Ishikawa (cell line): ENCODE data around the gene GARNL3.

Experiments used
- CEBPB ChIP-seq: IDR thresholded peaks from 2 replicates; pipeline ENCODE4 v1.6.1; 2012
- CREB1 ChIP-seq: IDR thresholded peaks from 2 replicates; pipeline ENCODE4 v1.6.1; 2012; ENCODE audit warnings: low read depth
- EGR1 ChIP-seq: IDR thresholded peaks from 2 replicates; pipeline ENCODE4 v1.6.1; 2012
- EP300 ChIP-seq: IDR thresholded peaks from 2 replicates; pipeline ENCODE4 v1.6.1; 2012; ENCODE audit warnings: borderline replicate concordance
- FOXM1 ChIP-seq: IDR thresholded peaks from 2 replicates; pipeline ENCODE4 v1.6.1; 2012; ENCODE audit warnings: low read depth, borderline replicate concordance
- MAX ChIP-seq: IDR thresholded peaks from 2 replicates; pipeline ENCODE4 v1.6.1; 2012
- NFIC ChIP-seq: IDR thresholded peaks from 2 replicates; pipeline ENCODE4 v1.6.1; 2012
- RAD21 ChIP-seq: IDR thresholded peaks from 2 replicates; pipeline ENCODE4 v1.6.1; 2012; ENCODE audit warnings: low read depth
- TAF1 ChIP-seq: IDR thresholded peaks from 2 replicates; pipeline ENCODE4 v1.6.1; 2012; ENCODE audit warnings: low read depth, mild to moderate bottlenecking
- TCF12 ChIP-seq: IDR thresholded peaks from 2 replicates; pipeline ENCODE4 v1.6.1; 2012; ENCODE audit warnings: low read depth
- TEAD4 ChIP-seq: IDR thresholded peaks from 2 replicates; pipeline ENCODE4 v1.6.1; 2012
- USF1 ChIP-seq: IDR thresholded peaks from 2 replicates; pipeline ENCODE4 v1.6.1; 2012
- YY1 ChIP-seq: IDR thresholded peaks from 2 replicates; pipeline ENCODE4 v1.6.1; 2012; ENCODE audit warnings: low read depth
- ZBTB7A ChIP-seq: IDR thresholded peaks from 2 replicates; pipeline ENCODE4 v1.6.1; 2012; ENCODE audit warnings: low read depth
- TF ChIP-seq, protein P1 (sequence below): IDR thresholded peaks from 2 replicates; pipeline ENCODE4 v1.6.1; 2012; ENCODE audit warnings: low read depth, mild to moderate bottlenecking

The GARNL3 gene

DNA sequence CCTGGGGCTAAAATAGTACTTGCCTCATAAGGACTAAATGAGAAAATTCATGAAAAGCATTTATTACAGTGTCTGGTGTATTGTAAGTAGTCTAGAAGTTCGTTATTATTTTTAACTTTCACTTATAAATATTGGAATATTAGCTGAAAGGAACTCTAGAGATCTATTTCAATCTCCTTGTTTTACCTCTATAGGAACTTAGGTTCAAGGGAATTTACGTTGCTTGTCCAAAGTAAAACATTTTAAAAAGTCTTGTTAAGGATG is 55.5 kb downstream of the GARNL3 start:
- TF ChIP-seq TEAD4 (no peak), ZBTB7A (no peak), MAX (no peak), RAD21 (no peak), NFIC (no peak), CEBPB (no peak)
- TF ChIP-seq, protein P1, sequence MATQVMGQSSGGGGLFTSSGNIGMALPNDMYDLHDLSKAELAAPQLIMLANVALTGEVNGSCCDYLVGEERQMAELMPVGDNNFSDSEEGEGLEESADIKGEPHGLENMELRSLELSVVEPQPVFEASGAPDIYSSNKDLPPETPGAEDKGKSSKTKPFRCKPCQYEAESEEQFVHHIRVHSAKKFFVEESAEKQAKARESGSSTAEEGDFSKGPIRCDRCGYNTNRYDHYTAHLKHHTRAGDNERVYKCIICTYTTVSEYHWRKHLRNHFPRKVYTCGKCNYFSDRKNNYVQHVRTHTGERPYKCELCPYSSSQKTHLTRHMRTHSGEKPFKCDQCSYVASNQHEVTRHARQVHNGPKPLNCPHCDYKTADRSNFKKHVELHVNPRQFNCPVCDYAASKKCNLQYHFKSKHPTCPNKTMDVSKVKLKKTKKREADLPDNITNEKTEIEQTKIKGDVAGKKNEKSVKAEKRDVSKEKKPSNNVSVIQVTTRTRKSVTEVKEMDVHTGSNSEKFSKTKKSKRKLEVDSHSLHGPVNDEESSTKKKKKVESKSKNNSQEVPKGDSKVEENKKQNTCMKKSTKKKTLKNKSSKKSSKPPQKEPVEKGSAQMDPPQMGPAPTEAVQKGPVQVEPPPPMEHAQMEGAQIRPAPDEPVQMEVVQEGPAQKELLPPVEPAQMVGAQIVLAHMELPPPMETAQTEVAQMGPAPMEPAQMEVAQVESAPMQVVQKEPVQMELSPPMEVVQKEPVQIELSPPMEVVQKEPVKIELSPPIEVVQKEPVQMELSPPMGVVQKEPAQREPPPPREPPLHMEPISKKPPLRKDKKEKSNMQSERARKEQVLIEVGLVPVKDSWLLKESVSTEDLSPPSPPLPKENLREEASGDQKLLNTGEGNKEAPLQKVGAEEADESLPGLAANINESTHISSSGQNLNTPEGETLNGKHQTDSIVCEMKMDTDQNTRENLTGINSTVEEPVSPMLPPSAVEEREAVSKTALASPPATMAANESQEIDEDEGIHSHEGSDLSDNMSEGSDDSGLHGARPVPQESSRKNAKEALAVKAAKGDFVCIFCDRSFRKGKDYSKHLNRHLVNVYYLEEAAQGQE: no peak

GRCh38 chr9:127323393-127323792 is 58.8 kb downstream of the GARNL3 start:
- TF ChIP-seq ZBTB7A (no peak), RAD21 (no peak), EGR1 (no peak)
- TF ChIP-seq, protein P1: no peak

DNA sequence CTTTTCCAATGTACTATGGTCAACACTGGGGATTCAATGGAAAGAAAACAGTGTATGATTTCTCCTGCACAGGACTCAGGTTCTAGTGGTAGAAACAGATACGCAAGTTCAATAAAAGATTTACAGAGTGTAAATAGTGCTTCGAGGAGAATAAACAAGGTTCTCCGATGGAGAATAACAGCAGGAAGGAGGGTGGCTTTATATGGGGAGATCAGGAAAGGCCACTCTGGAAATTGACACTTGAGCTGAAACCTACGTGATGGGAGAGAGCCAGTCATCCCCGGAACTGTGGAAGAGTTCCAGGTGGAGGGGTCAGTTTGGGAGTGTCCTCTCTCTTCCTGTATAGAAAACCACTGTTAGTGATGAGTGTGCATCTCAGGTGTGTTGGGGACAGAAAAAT is 65.9 kb downstream of the GARNL3 start:
- TF ChIP-seq EP300: no peak
- TF ChIP-seq MAX: no peak
- TF ChIP-seq TAF1: no peak
- no peak for TF ChIP-seq TEAD4
- no peak for TF ChIP-seq RAD21
- no peak for TF ChIP-seq TCF12
- no peak for TF ChIP-seq EGR1
- TF ChIP-seq CREB1: no peak
- TF ChIP-seq USF1: no peak
- TF ChIP-seq ZBTB7A: no peak
- TF ChIP-seq YY1: no peak
- no peak for TF ChIP-seq NFIC
- no peak for TF ChIP-seq CEBPB
- TF ChIP-seq FOXM1: no peak
- TF ChIP-seq, protein P1: no peak

DNA sequence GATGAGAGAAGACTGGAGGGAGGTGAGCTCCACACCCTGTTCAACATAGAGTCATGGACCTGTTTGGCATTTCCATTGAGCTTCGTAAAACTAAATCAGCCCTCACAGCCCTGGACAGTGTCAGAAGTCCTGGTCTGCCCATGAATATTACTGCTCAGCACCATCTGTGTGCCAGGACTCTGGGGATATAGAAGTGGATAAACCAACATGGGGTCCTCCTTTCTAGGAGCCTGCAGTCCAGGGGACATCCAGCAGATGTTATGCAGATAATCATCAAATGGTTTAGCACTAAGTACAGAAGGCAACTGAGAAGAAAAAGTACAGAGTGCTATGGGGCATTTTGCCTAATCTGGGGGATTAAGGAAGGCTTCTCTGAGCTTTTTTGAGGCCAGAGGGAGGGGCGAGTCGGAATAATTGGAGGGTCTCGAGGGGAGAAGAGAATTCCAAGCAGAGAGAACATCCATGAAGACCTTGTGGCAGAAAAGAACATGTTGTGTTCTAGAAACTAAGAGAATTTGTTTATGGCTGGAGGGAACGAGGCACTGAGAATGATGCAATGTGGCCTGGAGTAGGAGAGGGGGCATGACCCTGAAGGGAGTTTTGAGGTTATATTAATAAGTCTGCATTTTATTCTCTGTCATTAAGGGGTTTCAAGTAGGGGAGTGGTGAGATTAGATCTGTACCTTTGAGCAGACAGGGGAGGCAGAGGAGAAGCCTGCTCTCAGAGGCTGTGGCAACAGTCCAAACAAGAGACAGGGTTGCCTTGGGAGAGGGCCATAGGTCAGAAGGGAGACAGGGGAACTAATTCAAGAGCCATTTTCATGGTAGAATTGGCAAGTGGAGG is 68.9 kb downstream of the GARNL3 start:
- TF ChIP-seq CEBPB (no peak), ZBTB7A (no peak), EP300 (no peak), RAD21 (no peak), FOXM1 (no peak), YY1 (no peak), CREB1 (no peak), TEAD4 (no peak), MAX (no peak), NFIC (no peak), USF1 (no peak), EGR1 (no peak), TAF1 (no peak), TCF12 (no peak)
- TF ChIP-seq, protein P1: no peak
